NCI-H510A (cell line): Measurements from ENCODE around the gene SCN1B.
A peak's percentile ranks its signal among the peaks of the same experiment; 100 is the strongest.
"Not testable (repeated sequence)": the region's sequence is repeated elsewhere in the genome, so short reads cannot be mapped to it uniquely, and the experiment has no call there.

ENCODE experiments used
- DNase-seq: peaks from one replicate; lab custom pipeline; 2025; lab: John Stamatoyannopoulos, UW

SCN1B gene

GRCh38 chr19:35030257-35031071 lies at the start of gene SCN1B:
SCN1B (plus strand) TSS chr19:35030470; CDS start chr19:35030821, 351 bp downstream.
- DNase-seq: peak; percentile 29

GRCh38 chr19:34982275-34982674 lies 48.0 kb upstream of the SCN1B start:
- DNase-seq: no peak

GRCh38 chr19:34983786-34984185 lies 46.5 kb upstream of the SCN1B start:
- DNase-seq: no peak

- no peak for DNase-seq
Measured at GRCh38 chr19:34984287-34984686, 46.0 kb upstream of the SCN1B start.

- DNase-seq: no peak
Measured at GRCh38 chr19:34985249-34986022, 44.8 kb upstream of the SCN1B start.

- no peak for DNase-seq
Measured at GRCh38 chr19:34988119-34988518, 42.2 kb upstream of the SCN1B start.

- DNase-seq: no peak
Measured at GRCh38 chr19:34989298-34989697, 41.0 kb upstream of the SCN1B start.

GRCh38 chr19:34990578-34991192 lies 39.6 kb upstream of the SCN1B start:
- DNase-seq: no peak

- DNase-seq: no peak
Measured at GRCh38 chr19:34991542-34992333, 38.5 kb upstream of the SCN1B start.

- DNase-seq: not testable (repeated sequence)
Measured at GRCh38 chr19:34992582-34992981, 37.7 kb upstream of the SCN1B start.

- DNase-seq: no peak
Measured at GRCh38 chr19:34994286-34994642, 36.0 kb upstream of the SCN1B start.

- no peak for DNase-seq
Measured at GRCh38 chr19:34994643-34995541, 35.4 kb upstream of the SCN1B start.

- DNase-seq: no peak
Measured at GRCh38 chr19:34995551-34995950, 34.7 kb upstream of the SCN1B start.

- no peak for DNase-seq
Measured at GRCh38 chr19:34997071-34997617, 33.1 kb upstream of the SCN1B start.

- DNase-seq: not testable (repeated sequence)
Measured at GRCh38 chr19:34998224-34998623, 32.0 kb upstream of the SCN1B start.

- DNase-seq: no peak
Measured at GRCh38 chr19:34998777-34999497, 31.3 kb upstream of the SCN1B start.

- DNase-seq: peak; percentile 63
Measured at GRCh38 chr19:34999498-35000337, 30.6 kb upstream of the SCN1B start, which contains the start of gene GRAMD1A. GRAMD1A (plus strand) TSS chr19:35000323; CDS start chr19:35000479, 156 bp downstream.

- DNase-seq: no peak
Measured at GRCh38 chr19:35000338-35000646, 30.0 kb upstream of the SCN1B start.
